Measurements from ENCODE around the gene STX18.

DNA sequence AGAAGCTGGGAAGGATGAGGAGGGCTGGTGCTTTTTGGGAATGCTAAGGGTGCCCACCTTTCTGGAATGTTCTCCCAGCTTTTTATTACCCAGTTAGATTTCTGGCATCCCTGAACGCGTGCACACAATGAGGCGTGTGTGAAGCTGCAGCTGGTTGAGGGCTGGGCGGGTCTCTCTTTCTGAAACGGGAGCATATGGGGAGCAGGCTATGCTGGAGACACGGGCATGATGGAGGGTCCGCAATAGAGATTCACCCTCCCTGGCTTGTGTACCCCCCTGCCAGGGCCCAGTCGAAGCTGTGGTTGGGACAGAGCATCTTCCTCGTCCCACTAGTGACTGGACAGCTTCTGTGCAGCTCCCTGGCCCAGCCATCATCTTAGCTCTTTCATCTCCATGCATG lies 146.5 kb downstream of the STX18 start:
- TF ChIP-seq, protein P1, sequence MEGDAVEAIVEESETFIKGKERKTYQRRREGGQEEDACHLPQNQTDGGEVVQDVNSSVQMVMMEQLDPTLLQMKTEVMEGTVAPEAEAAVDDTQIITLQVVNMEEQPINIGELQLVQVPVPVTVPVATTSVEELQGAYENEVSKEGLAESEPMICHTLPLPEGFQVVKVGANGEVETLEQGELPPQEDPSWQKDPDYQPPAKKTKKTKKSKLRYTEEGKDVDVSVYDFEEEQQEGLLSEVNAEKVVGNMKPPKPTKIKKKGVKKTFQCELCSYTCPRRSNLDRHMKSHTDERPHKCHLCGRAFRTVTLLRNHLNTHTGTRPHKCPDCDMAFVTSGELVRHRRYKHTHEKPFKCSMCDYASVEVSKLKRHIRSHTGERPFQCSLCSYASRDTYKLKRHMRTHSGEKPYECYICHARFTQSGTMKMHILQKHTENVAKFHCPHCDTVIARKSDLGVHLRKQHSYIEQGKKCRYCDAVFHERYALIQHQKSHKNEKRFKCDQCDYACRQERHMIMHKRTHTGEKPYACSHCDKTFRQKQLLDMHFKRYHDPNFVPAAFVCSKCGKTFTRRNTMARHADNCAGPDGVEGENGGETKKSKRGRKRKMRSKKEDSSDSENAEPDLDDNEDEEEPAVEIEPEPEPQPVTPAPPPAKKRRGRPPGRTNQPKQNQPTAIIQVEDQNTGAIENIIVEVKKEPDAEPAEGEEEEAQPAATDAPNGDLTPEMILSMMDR (IDR thresholded peaks at IDR 0.05): no peak
- TF ChIP-seq EZH2 (IDR thresholded peaks at IDR 0.05) (no peak), EZH2phosphoT487 (IDR thresholded peaks at IDR 0.05) (no peak)

All from neural progenitor cell (in vitro differentiated cells).